ENCODE results near the gene MAPRE2.

DNA sequence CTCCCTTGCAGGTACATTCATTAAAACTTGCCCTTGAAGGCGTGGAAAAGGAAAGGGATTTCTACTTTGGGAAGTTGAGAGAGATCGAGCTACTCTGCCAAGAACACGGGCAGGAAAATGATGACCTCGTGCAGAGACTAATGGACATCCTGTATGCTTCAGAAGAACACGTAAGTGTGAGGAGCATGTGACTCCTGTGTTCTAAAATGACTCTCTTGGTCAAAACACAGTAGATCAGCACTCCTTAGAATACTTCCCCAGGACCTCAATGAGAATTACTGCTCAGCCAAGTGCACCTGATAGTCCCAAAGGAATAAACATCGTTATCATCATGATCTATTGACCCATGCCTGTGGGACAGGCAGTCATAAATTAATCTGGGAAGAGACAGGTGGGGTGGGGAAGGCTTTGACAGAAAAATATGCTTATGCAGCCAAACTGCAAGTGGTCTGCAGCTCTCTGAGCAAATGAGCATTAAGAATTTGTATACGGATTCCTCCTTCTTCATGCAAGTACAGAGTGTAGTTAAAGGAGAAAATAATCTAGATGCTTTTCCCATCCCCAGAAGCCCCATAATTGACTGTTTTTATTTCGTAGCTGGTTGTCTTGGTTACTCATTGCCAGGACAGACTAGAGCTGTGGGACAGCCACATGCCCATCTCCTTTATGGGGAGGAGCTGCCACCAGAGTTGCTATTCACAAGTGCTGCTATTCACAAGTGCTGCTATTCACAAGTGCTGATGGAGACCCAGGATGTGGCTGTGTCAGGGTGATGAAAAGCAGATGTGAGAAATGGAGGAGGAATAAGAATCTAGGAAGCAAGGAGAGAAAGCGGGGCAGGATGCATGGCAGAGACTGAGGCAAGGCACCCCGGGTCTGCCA, 91.0 kb downstream of the MAPRE2 start:
- TF ChIP-seq, protein P1, sequence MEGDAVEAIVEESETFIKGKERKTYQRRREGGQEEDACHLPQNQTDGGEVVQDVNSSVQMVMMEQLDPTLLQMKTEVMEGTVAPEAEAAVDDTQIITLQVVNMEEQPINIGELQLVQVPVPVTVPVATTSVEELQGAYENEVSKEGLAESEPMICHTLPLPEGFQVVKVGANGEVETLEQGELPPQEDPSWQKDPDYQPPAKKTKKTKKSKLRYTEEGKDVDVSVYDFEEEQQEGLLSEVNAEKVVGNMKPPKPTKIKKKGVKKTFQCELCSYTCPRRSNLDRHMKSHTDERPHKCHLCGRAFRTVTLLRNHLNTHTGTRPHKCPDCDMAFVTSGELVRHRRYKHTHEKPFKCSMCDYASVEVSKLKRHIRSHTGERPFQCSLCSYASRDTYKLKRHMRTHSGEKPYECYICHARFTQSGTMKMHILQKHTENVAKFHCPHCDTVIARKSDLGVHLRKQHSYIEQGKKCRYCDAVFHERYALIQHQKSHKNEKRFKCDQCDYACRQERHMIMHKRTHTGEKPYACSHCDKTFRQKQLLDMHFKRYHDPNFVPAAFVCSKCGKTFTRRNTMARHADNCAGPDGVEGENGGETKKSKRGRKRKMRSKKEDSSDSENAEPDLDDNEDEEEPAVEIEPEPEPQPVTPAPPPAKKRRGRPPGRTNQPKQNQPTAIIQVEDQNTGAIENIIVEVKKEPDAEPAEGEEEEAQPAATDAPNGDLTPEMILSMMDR (IDR thresholded peaks at IDR 0.05 in 8 of 11, conservative IDR thresholded peaks at IDR 0.05 in 3 of 11), result no peak
- TF ChIP-seq POLR2AphosphoS5 (IDR thresholded peaks at IDR 0.05), result no peak
